RPMI8226 (cell line): ENCODE results near the gene PRSS35.
"Not testable (repeated sequence)": the region's sequence is repeated elsewhere in the genome, so short reads cannot be mapped to it uniquely, and the experiment has no call there.

Source experiments
- DNase-seq: peaks from one replicate; pipeline ENCODE4 v3.0.0-alpha.2; 2015

The PRSS35 gene, protein sequence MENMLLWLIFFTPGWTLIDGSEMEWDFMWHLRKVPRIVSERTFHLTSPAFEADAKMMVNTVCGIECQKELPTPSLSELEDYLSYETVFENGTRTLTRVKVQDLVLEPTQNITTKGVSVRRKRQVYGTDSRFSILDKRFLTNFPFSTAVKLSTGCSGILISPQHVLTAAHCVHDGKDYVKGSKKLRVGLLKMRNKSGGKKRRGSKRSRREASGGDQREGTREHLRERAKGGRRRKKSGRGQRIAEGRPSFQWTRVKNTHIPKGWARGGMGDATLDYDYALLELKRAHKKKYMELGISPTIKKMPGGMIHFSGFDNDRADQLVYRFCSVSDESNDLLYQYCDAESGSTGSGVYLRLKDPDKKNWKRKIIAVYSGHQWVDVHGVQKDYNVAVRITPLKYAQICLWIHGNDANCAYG

DNA sequence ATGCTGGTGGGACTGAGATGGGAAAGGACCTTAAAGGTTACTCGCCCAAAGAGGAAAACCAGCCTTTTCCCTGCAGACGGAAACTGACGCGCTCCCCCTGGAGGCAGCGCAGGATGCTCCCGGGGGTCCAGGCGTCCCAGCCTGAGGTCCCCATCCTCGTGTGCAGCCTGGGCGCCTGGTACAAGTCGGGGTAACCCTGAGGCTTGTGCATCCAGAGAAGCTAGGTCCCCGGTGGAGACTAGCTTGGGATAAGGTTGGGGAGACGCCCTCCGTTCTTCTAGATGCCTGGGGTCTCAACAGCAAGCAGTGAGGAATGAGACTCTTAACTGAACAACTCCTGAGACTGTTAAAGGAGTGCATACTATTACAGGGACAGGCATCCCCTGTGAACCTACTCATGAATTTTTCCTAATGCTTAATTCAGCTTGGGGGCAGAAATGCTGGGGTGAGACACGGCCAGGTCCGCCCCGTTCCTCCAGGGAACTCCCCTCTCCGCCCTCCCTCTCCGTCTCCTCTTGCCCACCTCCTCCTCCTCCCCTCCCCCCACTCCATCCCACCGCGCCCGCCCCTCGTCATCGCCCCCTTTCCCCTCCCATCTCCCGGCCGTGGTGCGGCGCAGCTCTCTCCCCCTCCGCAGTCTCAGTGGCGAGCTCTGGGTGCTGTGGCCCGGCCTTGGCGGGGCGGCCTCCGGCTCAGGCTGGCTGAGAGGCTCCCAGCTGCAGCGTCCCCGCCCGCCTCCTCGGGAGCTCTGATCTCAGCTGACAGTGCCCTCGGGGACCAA lies at the start of gene PRSS35:
Gene PRSS35 (plus strand): TSS at position 634 of the 781 bp plus-strand sequence. CDS start 10,908 bp downstream, outside the sequence.
- peak; percentile 46 for DNase-seq

GRCh38 chr6:83463886-83464285 lies 48.4 kb upstream of the PRSS35 start:
- no peak for DNase-seq

- DNase-seq, result no peak
Measured at GRCh38 chr6:83464381-83465140, 47.8 kb upstream of the PRSS35 start.

DNA sequence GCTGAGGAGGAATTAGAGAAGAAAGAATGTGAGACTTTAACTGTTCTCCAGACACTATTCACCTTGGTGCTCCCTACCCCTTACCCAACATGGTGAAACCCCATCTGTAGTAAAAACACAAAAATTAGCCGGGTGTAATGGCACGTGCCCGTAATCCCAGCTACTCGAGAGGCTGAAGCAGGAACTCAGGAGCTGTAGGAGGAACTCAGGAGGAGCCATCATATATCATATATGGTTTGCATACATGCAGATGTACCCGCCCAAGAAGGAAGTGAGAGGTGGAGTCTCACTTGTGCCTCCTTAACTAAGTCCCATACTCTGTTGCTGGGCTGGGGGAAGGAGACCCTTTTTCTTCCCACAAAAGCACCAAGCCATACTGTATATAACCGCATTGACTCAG lies 46.0 kb upstream of the PRSS35 start:
- no peak for DNase-seq

- DNase-seq, result peak; percentile 65
Measured at GRCh38 chr6:83467620-83468036, 44.7 kb upstream of the PRSS35 start.

DNA sequence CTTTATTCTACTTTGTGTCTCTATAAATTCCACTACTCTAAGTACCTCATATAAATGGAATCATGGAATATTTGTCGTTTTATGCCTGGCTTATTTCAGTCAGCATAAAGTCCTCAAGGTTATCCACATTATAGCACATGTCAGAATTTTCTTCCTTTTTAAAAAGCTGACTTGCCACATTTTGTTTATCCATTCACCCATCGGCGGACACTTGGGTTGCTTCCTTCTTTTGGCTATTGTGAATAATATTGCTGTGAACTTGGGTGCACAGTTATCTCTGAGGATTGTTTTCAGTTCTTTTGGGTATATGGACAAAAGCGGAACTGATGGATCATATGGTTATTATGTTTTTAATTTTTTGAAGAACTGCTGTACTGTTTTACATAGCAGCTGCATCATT lies 42.3 kb upstream of the PRSS35 start:
- no peak for DNase-seq

DNA sequence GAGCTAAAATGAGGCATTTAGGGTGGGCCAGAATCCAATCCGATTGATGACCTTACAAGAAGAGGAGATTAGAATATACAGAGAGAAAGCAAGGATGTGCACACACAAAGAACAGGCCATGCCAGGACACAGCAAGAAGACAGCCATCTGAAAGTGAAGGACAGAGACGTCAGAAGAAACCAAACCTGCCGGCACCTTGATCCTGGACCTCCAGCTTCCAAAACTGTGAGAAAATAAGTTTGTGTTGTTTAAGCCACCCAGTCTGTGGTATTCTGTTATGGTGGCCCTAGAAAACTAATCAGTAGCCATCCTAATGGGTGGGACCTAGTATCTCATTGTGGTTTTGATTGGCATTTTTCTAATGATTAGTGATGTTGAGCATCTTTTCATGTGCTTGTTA lies 41.7 kb upstream of the PRSS35 start:
- DNase-seq, result no peak

DNA sequence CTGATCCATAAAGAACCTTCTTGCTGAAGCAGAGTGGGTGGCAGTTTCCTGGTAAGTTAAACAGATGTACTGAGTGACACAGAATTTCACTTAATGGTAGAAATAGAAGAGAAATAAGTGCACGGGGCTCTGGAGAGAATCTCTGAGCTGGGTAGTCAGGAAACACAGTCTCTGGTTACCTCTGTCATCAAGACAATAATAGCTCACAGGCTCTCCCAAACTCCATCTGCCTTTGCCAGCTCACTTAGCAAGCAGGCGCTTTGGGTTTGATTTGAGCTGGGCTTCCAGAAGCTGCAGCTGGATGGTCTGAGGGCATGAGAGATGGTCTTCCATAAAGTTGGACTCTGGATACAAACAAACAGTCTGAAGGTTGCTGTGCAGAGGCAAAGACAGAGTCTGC lies 39.6 kb upstream of the PRSS35 start:
- no peak for DNase-seq

- no peak for DNase-seq
Measured at GRCh38 chr6:83474309-83474708, 38.0 kb upstream of the PRSS35 start.

- no peak for DNase-seq
Measured at GRCh38 chr6:83476971-83477370, 35.4 kb upstream of the PRSS35 start.

DNA sequence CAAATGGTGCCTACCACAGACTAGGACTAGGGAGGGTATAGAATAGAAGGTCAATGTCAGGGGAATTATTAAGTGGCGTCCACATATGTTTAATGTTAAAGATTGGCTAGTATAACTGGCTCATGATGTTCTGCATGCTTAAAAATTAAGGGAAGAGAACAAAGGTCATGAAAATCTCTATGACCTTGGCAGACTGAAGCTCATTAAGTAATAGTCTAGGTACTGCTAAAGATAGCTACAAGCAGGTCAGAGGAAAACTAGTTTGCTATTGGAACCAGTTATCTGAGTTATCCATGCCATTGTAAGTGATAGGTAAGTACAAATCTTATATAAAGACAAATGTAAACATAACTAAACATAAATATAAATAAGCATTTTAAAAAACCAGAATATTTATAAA lies 32.9 kb upstream of the PRSS35 start:
- no peak for DNase-seq

- no peak for DNase-seq
Measured at GRCh38 chr6:83480470-83480869, 31.9 kb upstream of the PRSS35 start.

DNA sequence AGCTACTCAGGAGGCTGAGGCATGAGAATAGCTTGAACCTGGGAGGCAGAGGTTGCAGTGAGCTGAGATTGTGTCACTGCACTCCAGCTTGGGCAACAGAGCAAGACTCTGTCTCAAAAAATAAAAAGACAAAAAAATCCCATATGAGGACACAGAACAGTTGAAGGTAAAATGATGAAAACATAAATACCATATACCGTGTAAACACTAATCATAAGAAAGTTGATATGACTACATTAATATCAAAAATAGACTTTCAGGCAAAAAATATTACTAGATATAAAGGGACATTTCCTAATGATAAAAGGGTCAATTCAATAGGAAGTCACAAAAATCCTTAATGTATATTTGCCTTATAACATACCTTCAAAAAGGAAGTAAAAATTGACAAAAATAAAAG lies 30.4 kb upstream of the PRSS35 start:
- not testable (repeated sequence) for DNase-seq

DNA sequence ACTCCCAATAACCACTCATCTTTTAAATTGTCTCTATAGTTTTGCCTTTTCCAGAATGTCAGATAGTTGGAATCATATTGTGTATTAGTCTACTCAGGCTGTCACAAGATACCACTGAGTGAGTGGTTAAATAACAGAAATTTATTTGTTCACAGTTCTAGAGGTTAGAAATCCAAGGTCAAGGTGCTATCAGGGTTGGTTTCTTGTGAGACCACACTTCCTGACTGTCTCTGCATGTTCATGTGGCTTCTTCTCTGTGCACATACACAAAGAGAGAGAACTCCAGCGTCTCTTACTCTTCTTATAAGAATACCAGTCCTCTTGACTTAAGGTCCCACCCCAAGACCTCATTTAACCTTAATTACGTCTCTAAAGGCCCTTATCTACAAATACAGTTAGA lies 23.9 kb upstream of the PRSS35 start:
- DNase-seq, result no peak

DNA sequence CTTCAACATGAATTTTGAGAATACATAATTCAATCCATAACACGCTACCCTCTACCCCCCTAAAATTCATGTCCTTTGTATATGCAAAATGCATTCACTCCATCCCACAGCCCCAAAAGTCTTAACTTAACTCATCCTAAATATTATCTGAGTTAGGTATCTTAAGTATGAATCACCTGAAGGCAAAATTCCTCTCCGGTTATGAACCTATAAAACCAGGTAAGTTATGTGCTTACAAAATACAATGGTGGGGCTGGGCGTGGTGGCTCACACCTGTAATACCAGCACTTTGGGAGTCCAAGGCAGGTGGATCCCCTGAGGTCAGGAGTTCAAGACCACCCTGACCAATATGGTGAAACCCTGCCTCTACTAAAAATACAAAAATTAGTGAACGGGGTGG lies 23.5 kb upstream of the PRSS35 start:
- DNase-seq, result no peak

GRCh38 chr6:83490217-83490807 lies 22.0 kb upstream of the PRSS35 start:
- no peak for DNase-seq

GRCh38 chr6:83505356-83505755 lies 7.0 kb upstream of the PRSS35 start:
- DNase-seq, result no peak

DNA sequence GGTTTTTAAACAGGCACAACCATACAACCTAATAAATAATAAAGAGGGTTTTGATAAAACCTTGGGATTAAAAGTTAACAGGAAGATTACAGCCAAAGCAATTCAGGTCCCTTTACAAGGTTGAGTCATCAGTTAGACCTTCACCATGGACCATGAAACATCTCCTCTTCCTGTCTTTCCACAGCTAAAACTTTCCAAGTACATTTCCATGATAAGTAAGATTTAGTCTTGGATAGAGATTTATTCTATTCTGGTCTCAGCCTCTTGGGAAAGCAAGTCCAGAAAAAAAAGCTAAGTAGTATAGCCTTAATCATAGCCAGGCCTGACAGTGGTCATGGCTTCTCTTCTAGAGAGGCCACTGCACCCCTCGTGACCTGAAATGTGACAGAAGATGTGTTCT lies 2.9 kb upstream of the PRSS35 start:
- no peak for DNase-seq

DNA sequence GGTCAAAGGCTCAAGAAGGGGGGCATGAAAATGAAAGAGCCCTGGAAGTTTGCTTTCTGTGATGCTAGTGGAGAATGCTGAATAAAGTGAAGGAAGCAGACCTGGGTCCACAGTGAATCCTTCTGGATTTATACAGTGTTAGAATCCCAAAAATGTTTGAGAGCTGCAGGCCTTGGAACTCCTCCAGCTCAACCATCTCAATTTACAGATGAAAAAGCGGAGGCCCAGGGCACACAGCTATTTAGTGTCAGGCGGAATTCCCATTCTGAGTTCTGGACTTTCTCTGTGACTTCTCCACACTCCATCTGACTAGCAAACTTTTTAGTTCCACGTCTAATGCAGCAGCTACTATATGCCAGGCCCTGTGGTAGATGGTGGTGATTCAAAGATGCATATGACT lies 1.5 kb upstream of the PRSS35 start:
- DNase-seq, result no peak

DNA sequence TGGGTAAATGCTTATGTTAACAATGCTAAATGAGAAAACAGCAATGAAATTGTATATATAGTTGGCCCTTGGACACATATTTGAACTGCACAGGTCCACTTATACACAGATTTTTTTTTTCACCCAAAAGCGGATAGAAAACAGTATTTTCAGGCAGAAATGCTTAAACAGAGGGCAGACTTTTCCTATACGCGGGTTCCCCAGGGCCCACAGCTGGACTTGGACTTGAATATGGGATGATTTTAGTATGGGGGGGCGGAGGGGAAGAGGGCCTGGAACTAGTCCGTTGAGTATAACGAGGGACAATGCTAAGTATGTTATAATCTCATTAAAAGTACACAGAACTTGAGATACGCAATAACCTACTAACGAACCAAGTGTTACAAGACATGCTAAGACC lies 1.1 kb upstream of the PRSS35 start:
- DNase-seq, result no peak

DNA sequence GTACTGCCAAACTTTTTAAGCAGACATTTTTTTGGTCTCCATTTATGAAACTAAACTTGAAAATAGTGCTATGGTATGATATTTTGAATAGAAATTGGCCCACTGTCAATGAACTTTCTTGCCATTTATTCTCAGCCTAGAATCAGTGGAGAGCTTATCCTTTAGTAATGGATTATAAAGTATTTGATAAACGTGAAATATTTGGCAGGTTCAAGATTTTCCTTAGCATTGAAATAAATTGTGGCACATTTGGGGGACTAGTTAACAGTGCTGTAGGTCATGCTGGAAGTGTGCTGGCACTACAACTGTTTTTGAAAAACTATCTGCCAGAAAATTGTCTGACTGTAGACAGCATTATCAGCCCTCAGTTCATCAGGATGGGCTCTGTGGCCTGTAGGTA lies 2.1 kb downstream of the PRSS35 start:
- DNase-seq, result no peak

GRCh38 chr6:83514866-83515466 lies 2.6 kb downstream of the PRSS35 start:
- DNase-seq, result peak; percentile 44

- no peak for DNase-seq
Measured at GRCh38 chr6:83517500-83517899, 5.2 kb downstream of the PRSS35 start.
